Tibial nerve (tissue), 4 donors: ENCODE results near the gene ELFN1. TPM values are rescaled to one million over a fixed set of nuclear protein-coding genes. Genes with fewer than 3 reads are reported as not detected.

Experiments
- DNase-seq, 2 donors: peaks; one replicate each; pipeline ENCODE4 v3.0.0-alpha.2; 2019; ENCODE audit warnings: low spot score in 2 of 2
- H3K27ac ChIP-seq, 4 donors: fragments of 200-600 bp; sonication (generic) in 3 of 4; one replicate each; pipeline ENCODE4 v1.5.1; 2017 to 2019; ENCODE audit warnings: mild to moderate bottlenecking in 1 of 4
- H3K27me3 ChIP-seq, 2 donors: fragments of 200-600 bp; sonication (generic) in 1 of 2; one replicate each; pipeline versions ENCODE4 v1.5.1 to v1.6.0; 2017 to 2019
- H3K36me3 ChIP-seq, 3 donors: fragments of 200-600 bp; sonication (generic); one replicate each; pipeline ENCODE4 v1.5.1; 2018 to 2019
- H3K4me1 ChIP-seq, 4 donors: fragments of 200-600 bp; sonication (generic) in 3 of 4; one replicate each; pipeline ENCODE4 v1.5.1; 2017 to 2019
- H3K4me3 ChIP-seq, 4 donors: fragments of 200-600 bp; sonication (generic) in 3 of 4; one replicate each; pipeline ENCODE4 v1.5.1; 2017 to 2019; ENCODE audit warnings: mild to moderate bottlenecking in 1 of 4, moderate library complexity in 1 of 4
- H3K9me3 ChIP-seq, 4 donors: fragments of 200-600 bp; sonication (generic) in 3 of 4; one replicate each; pipeline ENCODE4 v1.5.1; 2017 to 2019
- CTCF ChIP-seq, 5 experiments: fragments of 200-600 bp in 3 of 5; fragments of 450-650 bp in 2 of 5; sonication (generic) in 3 of 5; IDR thresholded peaks; one replicate each; pipeline ENCODE4 v1.5.1; 2016 to 2019; ENCODE audit warnings: antibody characterized with exemption in 5 of 5, mild to moderate bottlenecking in 3 of 5, moderate library complexity in 2 of 5
- EP300 ChIP-seq, 2 donors: sonication (generic); formaldehyde crosslinking; IDR thresholded peaks; one replicate each; pipeline ENCODE4 v1.6.1; 2017; ENCODE audit warnings: antibody characterized with exemption in 2 of 2, mild to moderate bottlenecking in 1 of 2
- POLR2A ChIP-seq, 2 donors: fragments of 450-650 bp; IDR thresholded peaks; one replicate each; pipeline ENCODE4 v1.6.1; 2017; ENCODE audit warnings: antibody characterized with exemption in 2 of 2, mild to moderate bottlenecking in 2 of 2, moderate library complexity in 2 of 2
- WGBS, 2 donors: methylation state at CpG; one replicate each; pipeline ENCODE4 v1.1.5; 2018; 5-methylcytosine and 5-hydroxymethylcytosine counted together
- total RNA-seq, 4 donors: library from RNA; depleted of rRNA; stranded (reverse); fragments of >200 nt; gene quantifications; one replicate each; pipeline ENCODE4 v1.1.0, GENCODE V29; 2016

Gene ELFN1
- total RNA-seq, 4 donors from 2014 or later = 0.21 to 2.4 (median 1.5) TPM

- DNase-seq = no peak
- Histone ChIP-seq H3K36me3 (no peaks in the 10 kb centered on the region), H3K4me1 (no peaks in the 10 kb centered on the region), H3K27ac (no peak overlapping the region), H3K4me3 (no peak overlapping the region), H3K27me3 (peaks cover 0 to 16% of the 10 kb centered on the region in 2 donors), H3K9me3 (peaks cover 0 to 6% (median 0%) of the 10 kb centered on the region in 4 donors)
- TF ChIP-seq POLR2A (IDR thresholded peaks at IDR 0.05) (no peak), EP300 (IDR thresholded peaks at IDR 0.05) (no peak), CTCF (IDR thresholded peaks at IDR 0.05) (no peak)
- 73 to 84% methylated on average over 7 to 8 of the region's 8 CpGs for WGBS, 2 donors
These were observed 50.2 kb downstream of the ELFN1 start for GRCh38 chr7:1720326-1720725.

- Histone ChIP-seq H3K4me1 (no peaks in the 10 kb centered on the region), H3K9me3 (peaks cover 0 to 6% (median 0%) of the 10 kb centered on the region in 4 donors), H3K36me3 (no peaks in the 10 kb centered on the region), H3K4me3 (no peak overlapping the region), H3K27me3 (peaks cover 0 to 18% of the 10 kb centered on the region in 2 donors), H3K27ac (no peak overlapping the region)
- 67 to 72% methylated on average over 11 to 14 of the region's 14 CpGs for WGBS, 2 donors
- TF ChIP-seq POLR2A (IDR thresholded peaks at IDR 0.05) (no peak), EP300 (IDR thresholded peaks at IDR 0.05) (no peak), CTCF (IDR thresholded peaks at IDR 0.05) (no peak)
- no peak for DNase-seq
These were observed 51.1 kb downstream of the ELFN1 start for GRCh38 chr7:1721047-1721690.

GRCh38 chr7:1723254-1723653 lies 53.2 kb downstream of the ELFN1 start:
- Histone ChIP-seq H3K36me3 (no peaks in the 10 kb centered on the region), H3K27ac (no peak overlapping the region), H3K4me3 (no peak overlapping the region), H3K9me3 (peaks cover 0 to 10% (median 0%) of the 10 kb centered on the region in 4 donors), H3K4me1 (no peaks in the 10 kb centered on the region), H3K27me3 (peaks cover 0 to 30% of the 10 kb centered on the region in 2 donors)
- 94 to 95% methylated on average over 13 of the region's 13 CpGs for WGBS, 2 donors
- TF ChIP-seq POLR2A (IDR thresholded peaks at IDR 0.05) (no peak), CTCF (IDR thresholded peaks at IDR 0.05) (no peak), EP300 (IDR thresholded peaks at IDR 0.05) (no peak)
- no peak for DNase-seq

- 85 to 90% methylated on average over 18 to 21 of the region's 21 CpGs for WGBS, 2 donors
- Histone ChIP-seq H3K4me1 (no peaks in the 10 kb centered on the region), H3K27me3 (peaks cover 0 to 30% of the 10 kb centered on the region in 2 donors), H3K27ac (no peak overlapping the region), H3K4me3 (no peak overlapping the region), H3K9me3 (peaks cover 0 to 20% (median 2%) of the 10 kb centered on the region in 4 donors), H3K36me3 (peaks cover 0 to 5% (median 0%) of the 10 kb centered on the region in 3 donors)
- TF ChIP-seq POLR2A (IDR thresholded peaks at IDR 0.05) (no peak), CTCF (IDR thresholded peaks at IDR 0.05) (no peak), EP300 (IDR thresholded peaks at IDR 0.05) (no peak)
- DNase-seq = no peak
These were observed 54.2 kb downstream of the ELFN1 start for GRCh38 chr7:1724118-1724910.

- no peak for DNase-seq
- Histone ChIP-seq H3K27me3 (peaks cover 0 to 30% of the 10 kb centered on the region in 2 donors), H3K9me3 (peaks cover 0 to 30% (median 2%) of the 10 kb centered on the region in 4 donors), H3K4me3 (no peak overlapping the region), H3K36me3 (peaks cover 0 to 5% (median 0%) of the 10 kb centered on the region in 3 donors), H3K27ac (no peak overlapping the region), H3K4me1 (no peaks in the 10 kb centered on the region)
- WGBS, 2 donors = 49 to 65% methylated on average over 15 to 22 of the region's 22 CpGs
- TF ChIP-seq POLR2A (IDR thresholded peaks at IDR 0.05) = no peak
- TF ChIP-seq CTCF (IDR thresholded peaks at IDR 0.05) = no peak
- TF ChIP-seq EP300 (IDR thresholded peaks at IDR 0.05) = no peak
These were observed 55.2 kb downstream of the ELFN1 start for GRCh38 chr7:1725199-1725690.
